Fibroblast of lung (primary cell): Measurements from ENCODE around the gene SLAIN2. TPM values are rescaled to one million over a fixed set of nuclear protein-coding genes. Genes with fewer than 3 reads are reported as not detected.

Experiments used
- DNase-seq, 2 donors: peaks; one replicate each; pipeline versions ENCODE4 v3.0.0 to v3.0.0-alpha.2; 2010; ENCODE audit warnings: low read depth in 2 of 2
- H2AFZ ChIP-seq: 2 replicates; pipeline ENCODE4 v1.5.1; 2012; ENCODE audit warnings: low read length, control low read depth, inconsistent platforms
- H3K27ac ChIP-seq: 2 replicates; pipeline ENCODE4 v1.5.1; 2011; ENCODE audit warnings: low read length, control low read depth; ENCODE audit not compliant: insufficient read depth
- H3K27me3 ChIP-seq: 2 replicates; pipeline ENCODE4 v1.5.1; 2011; ENCODE audit warnings: mild to moderate bottlenecking, low read length; ENCODE audit not compliant: control insufficient read depth, insufficient read depth
- H3K36me3 ChIP-seq: 2 replicates; pipeline ENCODE4 v1.5.1; 2011; ENCODE audit warnings: low read length; ENCODE audit not compliant: control insufficient read depth, insufficient read depth
- H3K4me1 ChIP-seq: 2 replicates; pipeline ENCODE4 v1.5.1; 2011; ENCODE audit warnings: low read length; ENCODE audit not compliant: control insufficient read depth, insufficient read depth; ENCODE audit errors: extremely low read depth
- H3K4me2 ChIP-seq: 2 replicates; pipeline ENCODE4 v1.5.1; 2011; ENCODE audit warnings: low read length, control low read depth; ENCODE audit not compliant: insufficient read depth; ENCODE audit errors: extremely low read depth
- H3K4me3 ChIP-seq, 4 experiments: fragments of 200-600 bp in 1 of 4; sonication (generic) in 1 of 4; replicated peaks in 1 of 4; 2 replicates each; pipeline ENCODE4 v1.5.1; 2011 to 2016; ENCODE audit warnings: low read length in 4 of 4, low read depth in 3 of 4, mild to moderate bottlenecking in 3 of 4, control low read depth in 2 of 4, inconsistent platforms in 1 of 4, mixed read lengths in 1 of 4; ENCODE audit not compliant: insufficient read depth in 1 of 4; ENCODE audit errors: control extremely low read depth in 1 of 4
- H3K79me2 ChIP-seq: 2 replicates; pipeline ENCODE4 v1.5.1; 2012; ENCODE audit warnings: mild to moderate bottlenecking, low read length, inconsistent platforms; ENCODE audit not compliant: control insufficient read depth, insufficient read depth
- H3K9ac ChIP-seq: 2 replicates; pipeline ENCODE4 v1.5.1; 2011; ENCODE audit warnings: mild to moderate bottlenecking, low read length, control low read depth; ENCODE audit not compliant: insufficient read depth
- H3K9me3 ChIP-seq: 2 replicates; pipeline ENCODE4 v1.5.1; 2012; ENCODE audit warnings: low read depth, low read length; ENCODE audit not compliant: control insufficient read depth, insufficient read depth
- H4K20me1 ChIP-seq: 2 replicates; pipeline ENCODE4 v1.5.1; 2011; ENCODE audit warnings: low read length; ENCODE audit not compliant: control insufficient read depth, insufficient read depth; ENCODE audit errors: extremely low read depth
- CTCF ChIP-seq, 2 donors: IDR thresholded peaks in 1 of 2; conservative IDR thresholded peaks in 1 of 2; 1 replicate in 1 of 2; 2 replicates in 1 of 2; pipeline ENCODE4 v1.5.1; 2011 to 2012; ENCODE audit warnings: low read length in 2 of 2, control low read depth in 1 of 2, inconsistent platforms in 1 of 2, low read depth in 1 of 2, mild to moderate bottlenecking in 1 of 2
- EZH2 ChIP-seq: IDR thresholded peaks from 2 replicates; pipeline ENCODE4 v1.5.1; 2012; ENCODE audit warnings: low read length, control low read depth, mild to moderate bottlenecking; ENCODE audit errors: missing control alignments
- polyA plus RNA-seq, 2 donors: library from polyadenylated mRNA; depleted of rRNA in 1 of 2; stranded (reverse) in 1 of 2; unstranded in 1 of 2; fragments of >200 nt; gene quantifications; 2 replicates each; pipeline ENCODE4 v1.2.1, GENCODE V29; 2011 to 2012; ENCODE audit warnings: missing spikeins in 1 of 2
- total RNA-seq: library from RNA; depleted of rRNA; stranded (reverse); fragments of >200 nt; gene quantifications from 2 replicates; pipeline ENCODE4 v1.2.1, GENCODE V29; 2014

SLAIN2 gene
- total and polyA plus RNA-seq, 2 donors (not counting 1 experiment from before 2014, with no cell fraction given), result 34.2 to 57.4 TPM

GRCh38 chr4:48445704-48446103 lies 104.4 kb downstream of the SLAIN2 start:
- Histone ChIP-seq H3K4me2 (no peak overlapping the region), H2AFZ (no peak overlapping the region), H3K9me3 (no peaks in the 10 kb centered on the region), H3K4me3 (no peak overlapping the region), H4K20me1 (no peaks in the 10 kb centered on the region), H3K27ac (no peak overlapping the region), H3K27me3 (no peaks in the 10 kb centered on the region), H3K36me3 (no peaks in the 10 kb centered on the region), H3K9ac (no peak overlapping the region), H3K79me2 (no peaks in the 10 kb centered on the region), H3K4me1 (no peaks in the 10 kb centered on the region)
- DNase-seq, result peak in 1 of 2 donors; percentile 39
- TF ChIP-seq EZH2, result no peak
- peak in 1 of 2 donors; percentile 49 for TF ChIP-seq CTCF (conservative IDR thresholded peaks at IDR 0.05 in 1 of 2, IDR thresholded peaks at IDR 0.05 in 1 of 2; ENCODE audit: low read depth in 1 of 2, low read length in 2 of 2)

- Histone ChIP-seq H3K4me3 (no peak overlapping the region), H3K9ac (no peak overlapping the region), H3K4me1 (no peaks in the 10 kb centered on the region), H4K20me1 (no peaks in the 10 kb centered on the region), H3K79me2 (no peaks in the 10 kb centered on the region), H2AFZ (no peak overlapping the region), H3K27me3 (no peaks in the 10 kb centered on the region), H3K9me3 (no peaks in the 10 kb centered on the region), H3K4me2 (no peak overlapping the region), H3K36me3 (no peaks in the 10 kb centered on the region), H3K27ac (no peak overlapping the region)
- no peak for DNase-seq
- TF ChIP-seq EZH2 (no peak), CTCF (conservative IDR thresholded peaks at IDR 0.05 in 1 of 2, IDR thresholded peaks at IDR 0.05 in 1 of 2; ENCODE audit: low read depth in 1 of 2, low read length in 2 of 2) (no peak)
Measured at GRCh38 chr4:48446642-48447041, 105.3 kb downstream of the SLAIN2 start.

GRCh38 chr4:48449151-48449550 lies 107.8 kb downstream of the SLAIN2 start:
- H3K4me1 ChIP-seq, result no peaks in the 10 kb centered on the region
- H3K36me3 ChIP-seq, result no peaks in the 10 kb centered on the region
- no peak overlapping the region for H3K4me2 ChIP-seq
- H2AFZ ChIP-seq, result no peak overlapping the region
- no peak for DNase-seq
- no peaks in the 10 kb centered on the region for H3K27me3 ChIP-seq
- H3K27ac ChIP-seq, result no peak overlapping the region
- TF ChIP-seq EZH2 (no peak), CTCF (conservative IDR thresholded peaks at IDR 0.05 in 1 of 2, IDR thresholded peaks at IDR 0.05 in 1 of 2; ENCODE audit: low read depth in 1 of 2, low read length in 2 of 2) (no peak)
- H3K9ac ChIP-seq, result no peak overlapping the region
- H4K20me1 ChIP-seq, result no peaks in the 10 kb centered on the region
- no peak overlapping the region for H3K4me3 ChIP-seq
- H3K9me3 ChIP-seq, result no peaks in the 10 kb centered on the region
- H3K79me2 ChIP-seq, result no peaks in the 10 kb centered on the region
